PC-3 (cell line): ENCODE data around the gene ANKS1A.

Experiments used
- EZH2phosphoT487 ChIP-seq: fragments of 300-600 bp; sonication (generic); IDR thresholded peaks from 2 replicates; pipeline ENCODE4 v1.6.1; 2018; ENCODE audit warnings: mild to moderate bottlenecking, antibody characterized with exemption, low read length, borderline replicate concordance
- TF ChIP-seq, protein P1 (sequence below): fragments of 300-600 bp; sonication (generic); conservative IDR thresholded peaks from 2 replicates; pipeline ENCODE4 v1.5.1; 2017; ENCODE audit warnings: antibody characterized with exemption, low read depth, mild to moderate bottlenecking, low read length

GRCh38 chr6:34957231-34957783 lies 68.3 kb downstream of the ANKS1A start:
- TF ChIP-seq, protein P1, sequence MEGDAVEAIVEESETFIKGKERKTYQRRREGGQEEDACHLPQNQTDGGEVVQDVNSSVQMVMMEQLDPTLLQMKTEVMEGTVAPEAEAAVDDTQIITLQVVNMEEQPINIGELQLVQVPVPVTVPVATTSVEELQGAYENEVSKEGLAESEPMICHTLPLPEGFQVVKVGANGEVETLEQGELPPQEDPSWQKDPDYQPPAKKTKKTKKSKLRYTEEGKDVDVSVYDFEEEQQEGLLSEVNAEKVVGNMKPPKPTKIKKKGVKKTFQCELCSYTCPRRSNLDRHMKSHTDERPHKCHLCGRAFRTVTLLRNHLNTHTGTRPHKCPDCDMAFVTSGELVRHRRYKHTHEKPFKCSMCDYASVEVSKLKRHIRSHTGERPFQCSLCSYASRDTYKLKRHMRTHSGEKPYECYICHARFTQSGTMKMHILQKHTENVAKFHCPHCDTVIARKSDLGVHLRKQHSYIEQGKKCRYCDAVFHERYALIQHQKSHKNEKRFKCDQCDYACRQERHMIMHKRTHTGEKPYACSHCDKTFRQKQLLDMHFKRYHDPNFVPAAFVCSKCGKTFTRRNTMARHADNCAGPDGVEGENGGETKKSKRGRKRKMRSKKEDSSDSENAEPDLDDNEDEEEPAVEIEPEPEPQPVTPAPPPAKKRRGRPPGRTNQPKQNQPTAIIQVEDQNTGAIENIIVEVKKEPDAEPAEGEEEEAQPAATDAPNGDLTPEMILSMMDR, result no peak
- no peak for TF ChIP-seq EZH2phosphoT487
